ENCODE data around the gene COL18A1. TPM values are rescaled to one million over a fixed set of nuclear protein-coding genes. Genes with fewer than 3 reads are reported as not detected.
A peak's percentile ranks its signal among the peaks of the same experiment; 100 is the strongest.

Gene COL18A1
- total and polyA plus RNA-seq, 9 of the 15 experiments (the other 6 are each of a cell fraction or from before 2014, with no cell fraction given), result 0.14 to 16.4 (median 2.0) TPM

GRCh38 chr21:45476582-45476981 lies 71.6 kb downstream of the COL18A1 start (continued):
- TF ChIP-seq ZBTB26 (CRISPR knock-in tag; IDR thresholded peaks at IDR 0.05) (peak; percentile 60; the same call in 1 of the 2 replicates), MIER1 (IDR thresholded peaks at IDR 0.05; ENCODE audit: low read depth) (0 out of 2 replicates have a peak, but pooled peaks have one; percentile 36)

- TF ChIP-seq HMGN3 (IDR thresholded peaks at IDR 0.05; ENCODE audit: borderline replicate concordance, extremely low read depth, insufficient read length, low read depth, low read length) (peak; percentile 22), PCBP1 (IDR thresholded peaks at IDR 0.05; ENCODE audit: low read depth, low read length, poor library complexity, severe bottlenecking) (peak; percentile 57), KDM1A (IDR thresholded peaks at IDR 0.05) (no peak)
- BruUV-seq (replicated peaks), result no TSS peak
- DNase-seq (ENCODE audit: extremely low read depth in 1 of 4, low spot score in 3 of 4), result no peak
- no peak for FAIRE-seq
- H3K9ac ChIP-seq (ENCODE audit: insufficient read depth in 1 of 2, low read depth in 2 of 2, low read length in 2 of 2), result peak overlapping the region; percentile 47 to 73; a peak in 3 of 4 replicates
- peaks cover 13 to 87% of the 10 kb centered on the region in 2 experiments; a peak in 4 of 5 replicates for H3K4me1 ChIP-seq (replicated peaks in 1 of 2; ENCODE audit: control insufficient read depth in 2 of 2, insufficient read depth in 2 of 2, low read length in 2 of 2)
- H3K4me3 ChIP-seq, result no peak overlapping the region
- ATAC-seq, result peak; percentile 12; the same call in 2 of the 3 replicates
- H3K27me3 ChIP-seq (ENCODE audit: control insufficient read depth in 2 of 2, insufficient read depth in 2 of 2, low read length in 2 of 2), result no peaks in the 10 kb centered on the region; a peak in 1 of 5 replicates
- peak overlapping the region; percentile 72 for H3K4me2 ChIP-seq (ENCODE audit: insufficient read depth, low read length)
- H3K36me3 ChIP-seq (ENCODE audit: control insufficient read depth, insufficient read depth, low read length), result peaks cover 10% of the 10 kb centered on the region; the same call in 2 of the 3 replicates
- H2AFZ ChIP-seq (ENCODE audit: low read depth, low read length), result peak overlapping the region; percentile 99
- H3K9me3 ChIP-seq (replicated peaks; ENCODE audit: control insufficient read depth, insufficient read depth, low read depth, low read length), result no peaks in the 10 kb centered on the region; the same call in none of the 2 replicates
- intact Hi-C loops (cut with micrococcal nuclease), result loop anchor here (5.0 kb wide), 1 partner anchor 120 kb away; no protein-coding TSS in a partner anchor
- H3K9me1 ChIP-seq (ENCODE audit: control insufficient read depth, insufficient read depth, low read length), result no peaks in the 10 kb centered on the region
- CTCF ChIA-PET (ENCODE audit: low intra/inter-chr PET ratio), result interaction anchor here (0.7 to 1.1 kb wide), 5 partner anchors 39 to 343 kb away, joined by 3 to 6 read pairs (median 3); no protein-coding TSS in a partner anchor
- H4K20me1 ChIP-seq (replicated peaks; ENCODE audit: control insufficient read depth, insufficient read depth, low read length), result no peaks in the 10 kb centered on the region; the same call in 1 of the 2 replicates
- POLR2A ChIA-PET, result no interaction called here
- 46% methylated on average over 39 of the region's 44 CpGs for WGBS (ENCODE audit: insufficient coverage, low coverage, missing lambda C conversion rate)
- in situ Hi-C loops (cut with MboI), result no loop called here
- no peaks in the 10 kb centered on the region for H3K79me2 ChIP-seq (ENCODE audit: control insufficient read depth, insufficient read depth, low read length)
- no peak overlapping the region for H3K27ac ChIP-seq (ENCODE audit: extremely low read depth, low read depth, low read length)
These were observed 72.5 kb downstream of the COL18A1 start for GRCh38 chr21:45477176-45478114.
